ENCODE results near the gene PCDH12.

PCDH12 gene

GRCh38 chr5:141906517-141906916 is 51.5 kb downstream of the PCDH12 start:
- no peak for DNase-seq

- no peak for DNase-seq
These were observed 53.5 kb downstream of the PCDH12 start for GRCh38 chr5:141904551-141904950.

- DNase-seq, result no peak
These were observed 54.7 kb downstream of the PCDH12 start for GRCh38 chr5:141903261-141903660.

GRCh38 chr5:141902015-141902814 is 55.8 kb downstream of the PCDH12 start:
- no peak for DNase-seq

GRCh38 chr5:141898448-141899049 is 59.5 kb downstream of the PCDH12 start:
- no peak for DNase-seq

GRCh38 chr5:141897425-141897824 is 60.6 kb downstream of the PCDH12 start:
- DNase-seq, result no peak

All from NCI-H526 (cell line).